NCI-H510A treated with DMSO at 0.1 percent for 48 hours (cell line): ENCODE measurements around the gene MPP7.
A peak's percentile ranks its signal among the peaks of the same experiment; 100 is the strongest.

Experiments used
- DNase-seq: peaks from one replicate; lab custom pipeline; 2025; lab: John Stamatoyannopoulos, UW

The MPP7 gene

GRCh38 chr10:28266449-28267224, 36.2 kb downstream of the MPP7 start:
- no peak for DNase-seq

GRCh38 chr10:28263136-28263857, 39.6 kb downstream of the MPP7 start:
- peak; percentile 36 for DNase-seq

- DNase-seq: no peak
These were observed 46.1 kb downstream of the MPP7 start for GRCh38 chr10:28256776-28257175.

GRCh38 chr10:28254290-28254985, 48.4 kb downstream of the MPP7 start:
- DNase-seq: no peak

GRCh38 chr10:28253169-28253785, 49.6 kb downstream of the MPP7 start:
- DNase-seq: no peak
